HG03103 (cell line): ENCODE measurements around the gene ARHGAP30.
"Not testable (repeated sequence)": the region's sequence is repeated elsewhere in the genome, so short reads cannot be mapped to it uniquely, and the experiment has no call there.

ENCODE experiments used
- ATAC-seq: cut with Tn5 transposase; IDR thresholded peaks from one replicate; pipeline ENCODE4 v1.9.1; 2021; ENCODE audit warnings: low read depth; ENCODE audit not compliant: unreplicated experiment

ARHGAP30 gene

DNA sequence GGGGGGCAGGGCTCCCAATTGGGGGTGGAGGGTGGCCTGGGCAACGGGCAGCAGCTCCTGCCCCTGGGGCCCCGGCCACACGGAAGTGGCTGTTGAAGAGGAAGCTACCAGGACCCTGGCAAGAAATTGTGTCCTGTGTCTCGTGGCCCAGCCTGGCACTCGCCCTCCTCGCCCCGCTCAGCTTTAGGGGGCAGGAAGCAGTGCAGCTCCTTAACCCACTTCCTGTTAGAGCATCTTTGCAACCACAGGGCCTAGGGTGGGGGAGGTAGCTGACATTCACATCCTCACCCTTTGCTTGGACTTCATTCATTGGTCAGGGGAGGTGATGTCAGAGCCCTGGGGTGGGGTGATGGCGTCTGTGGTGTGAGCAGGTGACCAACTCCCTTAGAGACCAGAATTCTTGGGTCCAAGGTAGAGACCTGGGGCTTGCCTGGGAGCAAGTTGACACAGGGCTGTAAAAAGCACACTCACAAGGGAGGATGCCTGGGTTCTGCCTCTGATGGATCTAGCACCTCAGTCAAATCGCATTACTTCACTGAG lies at the start of gene ARHGAP30:
TSS of gene ARHGAP30 (minus strand) at position 161 of the 540 bp plus-strand sequence. CDS start 267 bp downstream, outside the sequence.
- ATAC-seq: peak; percentile 68

GRCh38 chr1:161117759-161118581 lies 48.3 kb upstream of the ARHGAP30 start, which contains the start of the genes NIT1 and PFDN2:
NIT1 (plus strand) TSS chr1:161118105; CDS start chr1:161118177, 72 bp downstream.
PFDN2 (minus strand) TSS chr1:161118037; CDS start chr1:161118026, 11 bp downstream.
- peak; percentile 71 for ATAC-seq

DNA sequence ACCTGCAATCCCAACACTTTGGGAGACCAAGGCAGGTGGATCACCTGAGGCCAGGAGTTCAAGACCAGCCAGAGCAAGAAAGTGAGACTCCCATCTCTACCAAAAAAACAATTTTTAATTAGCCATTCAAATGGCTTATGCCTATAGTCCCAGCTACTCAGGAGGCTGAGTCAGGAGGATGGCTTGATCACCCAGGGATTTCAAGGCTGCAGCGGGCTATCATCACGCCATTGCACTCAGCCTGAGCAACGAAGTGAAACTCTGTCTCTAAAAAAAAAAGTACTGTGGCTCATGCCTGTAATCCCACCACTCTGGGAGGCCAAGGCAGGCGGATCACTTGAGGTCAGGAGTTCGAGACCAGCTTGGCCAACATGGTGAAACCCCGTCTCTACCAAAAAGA lies 46.3 kb upstream of the ARHGAP30 start:
- not testable (repeated sequence) for ATAC-seq

DNA sequence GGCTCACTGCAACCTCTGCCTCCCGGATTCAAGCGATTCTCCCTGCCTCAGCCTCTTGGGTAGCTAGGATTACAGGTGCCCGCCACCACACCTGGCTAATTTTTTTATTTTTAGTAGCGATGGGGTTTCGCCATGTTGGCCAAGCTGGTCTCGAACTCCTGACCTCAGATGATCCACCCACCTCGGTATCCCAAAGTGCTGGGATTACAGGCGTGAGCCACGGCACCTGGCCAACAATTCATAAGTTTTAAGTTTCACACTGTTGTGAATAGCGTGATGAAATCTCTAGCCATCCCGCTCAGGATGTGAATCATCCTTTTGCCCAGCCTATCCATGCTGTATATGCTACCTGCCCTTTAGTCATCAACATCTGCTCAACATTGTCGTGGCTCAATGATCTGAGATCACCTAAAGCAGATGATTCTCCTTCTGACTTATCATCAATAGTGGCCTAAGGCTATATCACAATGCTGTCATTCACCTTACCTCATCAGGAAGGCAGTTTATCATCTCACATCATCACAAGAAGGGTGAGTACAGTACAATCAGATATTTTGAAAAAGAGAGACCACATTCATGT lies 45.5 kb upstream of the ARHGAP30 start:
- ATAC-seq: no peak

GRCh38 chr1:161114556-161114955 lies 44.9 kb upstream of the ARHGAP30 start:
- no peak for ATAC-seq

- ATAC-seq: no peak
Measured at GRCh38 chr1:161113915-161114314, 44.2 kb upstream of the ARHGAP30 start.

DNA sequence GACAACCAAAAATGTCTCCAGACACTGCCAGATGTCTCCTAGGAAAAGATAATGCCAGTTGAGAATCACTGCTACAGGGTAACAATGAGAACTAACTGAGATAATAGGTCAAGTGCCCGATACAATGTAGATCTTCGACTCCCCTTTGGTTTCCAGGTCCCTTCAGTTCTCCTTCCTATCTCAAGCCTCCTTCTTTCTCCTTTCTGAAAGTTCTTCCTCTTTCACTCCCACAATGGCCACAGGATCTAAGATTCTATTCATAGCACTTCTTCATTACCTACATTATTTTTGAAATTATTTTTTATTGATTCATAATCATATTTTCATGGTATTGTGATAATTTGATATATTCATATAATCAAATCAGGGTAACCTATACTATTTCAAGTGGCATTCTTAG lies 41.8 kb upstream of the ARHGAP30 start:
- ATAC-seq: no peak

GRCh38 chr1:161111117-161111516 lies 41.4 kb upstream of the ARHGAP30 start:
- ATAC-seq: no peak

DNA sequence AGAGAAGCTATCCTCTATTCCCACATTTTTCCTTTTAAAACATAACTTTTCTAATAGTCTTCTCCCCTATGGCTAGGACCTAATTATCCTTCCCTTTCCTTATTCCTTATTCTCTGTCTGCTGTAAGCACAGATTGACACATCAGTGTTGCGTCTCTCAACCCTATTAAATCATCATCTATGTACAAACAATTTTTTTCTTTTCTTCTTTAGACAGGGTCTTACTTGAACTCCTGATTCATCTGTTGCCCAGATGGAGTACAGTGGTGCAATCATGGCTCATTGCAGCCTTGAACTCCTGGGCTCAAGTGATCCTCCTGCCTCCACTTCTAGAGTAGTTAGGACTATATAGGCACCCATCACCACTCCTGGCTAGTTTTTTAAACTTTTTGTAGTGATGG lies 36.7 kb upstream of the ARHGAP30 start:
- ATAC-seq: no peak

DNA sequence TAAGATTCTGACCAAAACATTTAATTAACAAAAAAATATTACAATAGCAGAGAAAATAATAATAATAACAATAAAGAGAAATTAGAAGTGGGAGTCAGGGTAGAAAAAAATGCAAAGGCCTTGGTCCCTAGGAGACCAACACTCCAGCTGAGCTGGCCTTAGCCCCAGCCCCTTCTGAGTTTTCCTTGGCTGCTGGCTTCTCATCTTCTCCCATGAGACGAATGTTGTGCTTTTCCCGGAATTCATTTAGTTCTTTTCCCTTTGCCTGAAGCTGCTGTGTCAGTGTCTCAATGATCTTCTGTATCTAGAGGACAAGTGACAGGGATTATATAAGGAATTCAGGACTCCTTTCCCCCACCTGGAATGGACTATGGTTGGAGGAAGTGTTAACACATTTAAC lies 30.9 kb upstream of the ARHGAP30 start:
- ATAC-seq: no peak

DNA sequence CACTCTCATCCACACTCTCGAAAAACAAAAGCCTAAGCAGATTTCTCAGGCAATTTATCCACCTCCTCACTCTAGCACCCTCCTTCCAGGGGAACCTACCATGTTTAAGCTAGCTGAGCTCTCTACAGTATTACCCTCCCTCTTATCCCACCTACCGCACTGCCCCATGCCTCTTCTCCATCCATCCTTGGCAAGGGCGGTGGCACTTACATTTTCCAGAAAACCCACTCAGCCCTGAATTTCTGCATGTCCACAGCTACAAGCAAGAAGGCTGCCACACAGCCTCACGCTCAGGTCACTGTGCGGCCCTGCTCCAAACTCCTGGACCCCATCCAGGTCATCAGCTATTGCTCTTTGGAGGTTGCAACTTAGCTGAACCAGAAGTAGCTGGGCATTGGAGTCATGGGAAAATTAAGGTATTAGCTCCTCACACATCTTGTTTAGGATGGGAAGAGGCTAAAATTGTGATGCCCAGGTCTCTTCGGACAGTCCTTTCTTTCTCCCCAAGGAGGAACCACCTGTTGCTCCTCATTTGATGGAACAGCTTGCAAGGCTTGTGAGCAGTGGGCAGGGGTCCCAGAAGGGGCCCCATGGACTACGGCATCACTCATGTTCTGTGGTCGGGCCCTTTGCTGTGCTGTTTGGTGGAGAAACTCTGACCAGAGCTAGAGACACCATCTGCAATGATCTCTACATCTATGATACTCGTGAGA lies 29.6 kb upstream of the ARHGAP30 start:
- ATAC-seq: no peak

DNA sequence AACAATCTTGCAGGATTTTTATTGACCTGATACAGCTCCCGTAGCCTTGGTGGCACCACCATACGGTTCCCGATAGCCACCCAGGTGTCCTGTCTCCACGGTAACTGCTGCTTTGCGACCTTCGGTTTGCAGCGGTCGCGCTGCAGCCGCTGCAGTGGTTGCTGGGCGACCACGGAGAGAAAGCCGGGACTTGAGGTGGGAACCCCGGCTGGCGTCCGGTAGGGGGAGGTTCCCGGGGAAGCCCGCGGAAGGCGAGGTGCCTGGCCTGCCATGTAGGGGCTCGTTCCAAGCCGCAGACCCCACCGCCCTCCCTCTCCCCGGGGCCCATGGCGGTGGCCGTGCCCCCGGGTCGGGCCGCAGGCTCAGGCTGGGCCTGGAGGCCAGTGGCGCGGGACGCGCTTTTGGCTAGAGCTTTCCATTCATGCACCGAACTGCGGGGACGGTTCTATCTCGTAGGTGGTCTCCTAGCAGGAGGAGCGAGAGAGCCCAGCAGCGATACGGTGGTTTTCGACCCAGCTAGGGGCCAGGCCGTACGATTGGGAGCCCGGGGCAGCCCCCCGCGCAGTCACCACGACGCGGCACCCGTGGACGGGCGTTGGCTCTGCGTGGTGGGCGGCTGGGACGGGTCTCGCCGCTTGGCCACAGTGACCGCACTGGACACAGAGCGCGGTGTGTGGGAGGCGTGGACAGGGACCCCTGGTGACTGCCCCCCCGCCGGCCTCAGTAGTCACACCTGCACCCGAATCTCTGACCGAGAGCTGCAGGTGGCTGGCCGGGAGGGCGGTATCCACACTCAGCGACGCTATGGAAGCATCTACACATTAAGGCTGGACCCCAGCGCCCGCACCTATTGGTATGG lies 28.7 kb upstream of the ARHGAP30 start, which contains the start of gene KLHDC9:
TSS of gene KLHDC9 (plus strand) at position 152 of the 859 bp plus-strand sequence. CDS start at position 327, 175 bp downstream.
- ATAC-seq: peak; percentile 60

- ATAC-seq: no peak
Measured at GRCh38 chr1:161096530-161096929, 26.8 kb upstream of the ARHGAP30 start.

DNA sequence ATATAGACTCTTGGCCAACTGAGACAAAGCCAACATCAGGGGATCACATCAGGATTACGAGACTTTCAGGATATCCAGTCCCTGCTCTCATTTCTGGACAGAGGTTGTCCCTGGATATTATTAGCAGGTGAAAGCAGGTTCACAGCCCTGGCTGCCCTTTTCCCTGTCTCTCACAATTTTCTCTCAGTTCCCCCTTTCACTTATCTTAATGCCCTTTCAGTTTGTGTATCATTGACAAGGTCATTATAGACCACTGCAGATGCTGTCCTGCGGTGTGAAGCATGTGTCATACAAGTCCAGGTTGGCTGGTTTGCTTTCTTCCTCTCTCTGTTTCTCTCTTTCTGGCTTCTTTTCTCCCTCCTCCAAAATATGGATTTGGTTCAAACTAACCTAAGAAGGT lies 26.3 kb upstream of the ARHGAP30 start:
- no peak for ATAC-seq

GRCh38 chr1:161095230-161095629 lies 25.5 kb upstream of the ARHGAP30 start:
- no peak for ATAC-seq

- ATAC-seq: no peak
Measured at GRCh38 chr1:161094481-161094880, 24.8 kb upstream of the ARHGAP30 start.

- ATAC-seq: no peak
Measured at GRCh38 chr1:161092621-161093028, 22.9 kb upstream of the ARHGAP30 start.

- ATAC-seq: no peak
Measured at GRCh38 chr1:161091796-161092507, 22.3 kb upstream of the ARHGAP30 start.

DNA sequence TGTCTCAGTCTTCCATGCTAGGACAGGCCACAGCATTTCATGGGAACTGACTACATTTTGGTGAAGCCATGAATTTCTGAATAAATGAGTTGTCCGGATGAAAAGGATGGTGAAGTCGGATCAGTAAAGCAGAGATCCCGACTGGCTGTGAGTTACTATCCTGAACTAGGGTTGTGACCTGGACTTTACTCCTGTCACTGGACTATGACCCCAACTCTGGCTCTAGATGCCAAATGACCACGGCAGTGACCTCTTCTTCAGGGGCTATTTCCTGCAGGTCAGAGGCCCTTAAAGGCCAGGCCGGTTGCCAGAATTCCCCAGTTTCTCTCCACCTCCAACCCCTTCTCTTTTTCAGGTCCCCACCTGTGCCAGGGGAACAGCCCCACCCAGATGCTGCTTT lies 21.4 kb upstream of the ARHGAP30 start:
- no peak for ATAC-seq
